Calu3 (cell line): Measurements from ENCODE around the gene ESRRB. TPM values are rescaled to one million over a fixed set of nuclear protein-coding genes. Genes with fewer than 3 reads are reported as not detected.

Experiments used
- BruUV-seq: library from RNA; stranded (reverse); fragments of 400-500 nt; replicated peaks from 2 replicates; lab custom pipeline; 2021; lab: Mats Ljungman, UMichigan
- CTCF ChIA-PET: fragments of 300-600 bp; sonication (Branson Sonifier 250); formaldehyde crosslinking; loops from one replicate; lab custom pipeline; 2022; ENCODE audit warnings: antibody characterized with exemption; lab: Charles Lee
- DNase-seq: peaks from one replicate; pipeline ENCODE4 v3.0.0; 2022
- H3K27ac Mint-ChIP-seq: one replicate; pipeline ENCODE4 v1.8.0; 2022; ENCODE audit warnings: mixed read lengths; ENCODE audit not compliant: unreplicated experiment
- H3K27me3 Mint-ChIP-seq: one replicate; pipeline ENCODE4 v1.8.0; 2022; ENCODE audit warnings: mixed read lengths; ENCODE audit not compliant: unreplicated experiment
- H3K36me3 Mint-ChIP-seq: one replicate; pipeline ENCODE4 v1.8.0; 2022; ENCODE audit warnings: mild to moderate bottlenecking, moderate library complexity, mixed read lengths; ENCODE audit not compliant: insufficient read depth, unreplicated experiment
- H3K4me1 Mint-ChIP-seq: one replicate; pipeline ENCODE4 v1.8.0; 2022; ENCODE audit warnings: mild to moderate bottlenecking, low read depth, mixed read lengths; ENCODE audit not compliant: unreplicated experiment
- H3K4me3 Mint-ChIP-seq: one replicate; pipeline ENCODE4 v1.8.0; 2022; ENCODE audit warnings: mild to moderate bottlenecking, low read depth, moderate library complexity, mixed read lengths; ENCODE audit not compliant: unreplicated experiment
- H3K9me3 Mint-ChIP-seq: one replicate; pipeline ENCODE4 v1.8.0; 2022; ENCODE audit warnings: low read depth, mixed read lengths; ENCODE audit not compliant: unreplicated experiment
- intact Hi-C: fragments of 100-400 bp; cut with micrococcal nuclease; formaldehyde crosslinking; loops from one replicate; pipeline ENCODE4 v1.10.0; 2022; ENCODE audit not compliant: unreplicated experiment
- total RNA-seq: library from RNA; stranded (reverse); gene quantifications from 2 replicates; pipeline ENCODE4 v1.2.3, GENCODE V29; 2022
- TF ChIP-seq, protein P1 (sequence below): fragments of 200-600 bp; IDR thresholded peaks from one replicate; pipeline ENCODE4 v1.8.0; 2022; ENCODE audit warnings: antibody characterized with exemption; ENCODE audit not compliant: unreplicated experiment

ESRRB gene
- total RNA-seq, 1 experiment from 2014 or later: 0.21 TPM

DNA sequence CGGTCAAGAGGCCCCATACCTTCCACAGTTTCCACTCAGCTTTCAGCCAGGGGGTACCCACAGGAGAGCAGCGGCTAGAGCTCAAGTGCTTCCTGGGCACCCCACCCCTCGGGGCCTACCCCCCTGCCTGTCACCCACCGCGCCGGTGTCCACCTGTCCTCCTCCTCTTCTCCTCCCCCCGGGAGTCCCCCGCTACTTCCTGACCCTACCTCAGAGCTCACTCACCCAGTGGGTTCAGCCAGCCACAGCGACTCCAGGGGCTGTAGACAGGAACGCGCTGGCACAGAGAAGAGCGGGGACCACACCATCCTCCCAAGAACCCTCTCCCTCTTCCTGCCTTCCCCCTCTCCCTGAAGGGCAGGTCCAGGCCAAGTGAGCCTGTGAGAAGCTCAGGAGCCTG is 123.0 kb downstream of the ESRRB start:
- no peak for DNase-seq
- CTCF ChIA-PET: interaction anchor here (0.5 to 0.6 kb wide), 2 partner anchors 66 to 628 kb away, joined by 4 to 5 read pairs; no protein-coding TSS in a partner anchor
- H3K27me3 Mint-ChIP-seq: peaks cover 74% of the 10 kb centered on the region
- BruUV-seq: no TSS peak
- H3K36me3 Mint-ChIP-seq: peaks cover 5% of the 10 kb centered on the region
- H3K9me3 Mint-ChIP-seq: no peaks in the 10 kb centered on the region
- no peak overlapping the region for H3K4me3 Mint-ChIP-seq
- intact Hi-C loops: no loop called here
- TF ChIP-seq, protein P1, sequence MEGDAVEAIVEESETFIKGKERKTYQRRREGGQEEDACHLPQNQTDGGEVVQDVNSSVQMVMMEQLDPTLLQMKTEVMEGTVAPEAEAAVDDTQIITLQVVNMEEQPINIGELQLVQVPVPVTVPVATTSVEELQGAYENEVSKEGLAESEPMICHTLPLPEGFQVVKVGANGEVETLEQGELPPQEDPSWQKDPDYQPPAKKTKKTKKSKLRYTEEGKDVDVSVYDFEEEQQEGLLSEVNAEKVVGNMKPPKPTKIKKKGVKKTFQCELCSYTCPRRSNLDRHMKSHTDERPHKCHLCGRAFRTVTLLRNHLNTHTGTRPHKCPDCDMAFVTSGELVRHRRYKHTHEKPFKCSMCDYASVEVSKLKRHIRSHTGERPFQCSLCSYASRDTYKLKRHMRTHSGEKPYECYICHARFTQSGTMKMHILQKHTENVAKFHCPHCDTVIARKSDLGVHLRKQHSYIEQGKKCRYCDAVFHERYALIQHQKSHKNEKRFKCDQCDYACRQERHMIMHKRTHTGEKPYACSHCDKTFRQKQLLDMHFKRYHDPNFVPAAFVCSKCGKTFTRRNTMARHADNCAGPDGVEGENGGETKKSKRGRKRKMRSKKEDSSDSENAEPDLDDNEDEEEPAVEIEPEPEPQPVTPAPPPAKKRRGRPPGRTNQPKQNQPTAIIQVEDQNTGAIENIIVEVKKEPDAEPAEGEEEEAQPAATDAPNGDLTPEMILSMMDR: no peak
- H3K27ac Mint-ChIP-seq: no peak overlapping the region
- no peaks in the 10 kb centered on the region for H3K4me1 Mint-ChIP-seq

DNA sequence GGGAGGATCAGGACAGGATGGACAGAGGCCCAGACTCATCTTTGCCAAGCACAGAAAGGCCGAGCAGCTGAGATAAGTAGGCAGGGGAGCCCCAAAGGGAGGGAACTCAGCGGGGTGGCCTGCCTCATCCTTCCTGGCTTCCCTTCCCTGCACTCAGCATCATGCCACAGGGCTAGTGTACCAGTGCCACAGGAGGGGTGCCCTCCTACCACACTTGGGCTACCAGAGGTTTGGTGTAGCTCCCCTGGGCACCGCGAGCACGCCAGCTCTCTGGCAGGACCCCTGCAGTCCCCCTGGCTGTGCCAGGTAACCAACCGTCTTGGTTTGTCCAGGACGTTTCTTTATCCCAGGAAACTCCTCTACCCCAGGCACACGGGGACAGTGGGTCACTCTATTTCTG is 123.5 kb downstream of the ESRRB start:
- intact Hi-C loops: no loop called here
- TF ChIP-seq, protein P1: no peak
- Mint-ChIP-seq H3K9me3 (no peaks in the 10 kb centered on the region), H3K27ac (no peak overlapping the region), H3K36me3 (peaks cover 5% of the 10 kb centered on the region), H3K27me3 (peaks cover 79% of the 10 kb centered on the region), H3K4me3 (no peak overlapping the region), H3K4me1 (no peaks in the 10 kb centered on the region)
- DNase-seq: no peak
- no TSS peak for BruUV-seq
- CTCF ChIA-PET: interaction anchor here (0.5 kb wide), 1 partner anchor 67 kb away, joined by 4 read pairs; no protein-coding TSS in a partner anchor

DNA sequence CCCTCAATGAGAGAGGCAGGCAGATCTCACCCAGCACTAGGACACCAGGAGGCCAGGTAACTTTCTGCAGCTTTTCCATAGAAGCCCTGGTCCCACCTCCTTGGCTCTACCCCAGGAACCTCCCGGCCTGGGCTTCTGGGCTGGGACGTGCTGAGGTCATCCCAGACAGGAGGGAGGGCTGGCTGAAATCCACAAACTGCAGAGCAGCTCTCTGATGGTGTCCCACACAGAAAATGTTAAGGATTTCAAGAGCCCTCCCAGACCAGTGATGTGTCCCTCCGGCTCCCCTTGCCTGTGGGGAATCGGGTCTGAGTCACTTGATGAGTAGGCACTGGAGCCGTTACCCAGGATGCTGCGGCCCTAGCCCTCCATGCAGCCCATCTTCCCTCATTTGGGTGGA is 124.1 kb downstream of the ESRRB start:
- no peaks in the 10 kb centered on the region for H3K4me1 Mint-ChIP-seq
- peaks cover 5% of the 10 kb centered on the region for H3K36me3 Mint-ChIP-seq
- DNase-seq: no peak
- TF ChIP-seq, protein P1: no peak
- no peaks in the 10 kb centered on the region for H3K9me3 Mint-ChIP-seq
- CTCF ChIA-PET: no interaction called here
- H3K27me3 Mint-ChIP-seq: peaks cover 85% of the 10 kb centered on the region
- BruUV-seq: no TSS peak
- no peak overlapping the region for H3K27ac Mint-ChIP-seq
- intact Hi-C loops: no loop called here
- H3K4me3 Mint-ChIP-seq: no peak overlapping the region

DNA sequence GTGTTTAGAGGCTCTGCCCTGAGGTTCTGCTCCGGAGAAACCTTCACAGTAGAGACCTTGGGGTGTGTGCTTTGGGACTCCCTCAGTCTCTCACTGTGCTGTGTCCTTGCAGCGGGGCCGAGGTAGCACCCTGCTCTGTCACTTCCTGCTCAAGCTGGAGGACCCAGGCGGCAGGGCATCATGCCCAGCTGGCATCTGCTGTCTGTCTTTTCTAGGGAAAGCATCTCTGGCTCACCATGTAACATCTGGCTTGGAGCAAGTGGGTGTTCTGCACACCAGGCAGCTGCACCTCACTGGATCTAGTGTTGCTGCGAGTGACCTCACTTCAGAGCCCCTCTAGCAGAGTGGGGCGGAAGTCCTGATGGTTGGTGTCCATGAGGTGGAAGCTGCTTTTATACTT is 124.5 kb downstream of the ESRRB start:
- no TSS peak for BruUV-seq
- H3K4me1 Mint-ChIP-seq: no peaks in the 10 kb centered on the region
- no peak overlapping the region for H3K27ac Mint-ChIP-seq
- no peak overlapping the region for H3K4me3 Mint-ChIP-seq
- peaks cover 89% of the 10 kb centered on the region for H3K27me3 Mint-ChIP-seq
- H3K9me3 Mint-ChIP-seq: no peaks in the 10 kb centered on the region
- no peak for DNase-seq
- CTCF ChIA-PET: no interaction called here
- intact Hi-C loops: no loop called here
- TF ChIP-seq, protein P1: no peak
- H3K36me3 Mint-ChIP-seq: peaks cover 5% of the 10 kb centered on the region
